Lung (tissue), 12 donors: ENCODE results near the gene ZDHHC19. TPM values are rescaled to one million over a fixed set of nuclear protein-coding genes. Genes with fewer than 3 reads are reported as not detected.

Experiments used
- ATAC-seq: fragments of 200-7000 bp; cut with Tn5 transposase; one replicate; pipeline ENCODE4 v1.9.1; 2020; ENCODE audit warnings: moderate number of reproducible peaks; ENCODE audit not compliant: insufficient read depth, low FRiP score
- DNase-seq, 3 donors: peaks; one replicate each; pipeline ENCODE4 v3.0.0-alpha.2; 2013 to 2017
- H3K27ac ChIP-seq, 2 donors: one replicate each; pipeline ENCODE4 v1.5.1; 2013; ENCODE audit warnings: mild to moderate bottlenecking in 2 of 2, moderate library complexity in 2 of 2, control low read depth in 1 of 2, inconsistent platforms in 1 of 2, low read depth in 1 of 2, low read length in 1 of 2
- H3K27me3 ChIP-seq, 3 donors: one replicate each; pipeline ENCODE4 v1.5.1; 2013; ENCODE audit warnings: low read length in 2 of 3; ENCODE audit not compliant: control insufficient read depth in 3 of 3, insufficient read depth in 3 of 3
- H3K36me3 ChIP-seq, 4 donors: one replicate each; pipeline ENCODE4 v1.5.1; 2013; ENCODE audit warnings: low read length in 4 of 4, mild to moderate bottlenecking in 1 of 4, moderate library complexity in 1 of 4; ENCODE audit not compliant: control insufficient read depth in 4 of 4, insufficient read depth in 4 of 4
- H3K4me1 ChIP-seq, 5 donors: one replicate each; pipeline ENCODE4 v1.5.1; 2013; ENCODE audit warnings: low read length in 5 of 5, mild to moderate bottlenecking in 2 of 5, moderate library complexity in 1 of 5; ENCODE audit not compliant: control insufficient read depth in 5 of 5, insufficient read depth in 5 of 5
- H3K4me3 ChIP-seq: one replicate; pipeline ENCODE4 v1.5.1; 2013; ENCODE audit warnings: mild to moderate bottlenecking, control low read depth, moderate library complexity
- H3K9ac ChIP-seq, 2 donors: one replicate each; pipeline ENCODE4 v1.5.1; 2013; ENCODE audit warnings: low read length in 2 of 2, control low read depth in 1 of 2; ENCODE audit not compliant: insufficient read depth in 1 of 2
- H3K9me3 ChIP-seq, 4 donors: one replicate each; pipeline ENCODE4 v1.5.1; 2013; ENCODE audit warnings: low read length in 3 of 4, mild to moderate bottlenecking in 1 of 4, moderate library complexity in 1 of 4; ENCODE audit not compliant: control insufficient read depth in 4 of 4, insufficient read depth in 3 of 4
- CTCF ChIP-seq: IDR thresholded peaks from 2 replicates; pipeline ENCODE4 v1.5.1; 2012; ENCODE audit warnings: mild to moderate bottlenecking; ENCODE audit errors: control extremely low read depth, extremely low read depth
- WGBS, 2 donors: extraction: QIAGEN DNeasy Blood & Tissue Kit; methylation state at CpG; one replicate each; pipeline ENCODE4 v1.1.7; 2013; 5-methylcytosine and 5-hydroxymethylcytosine counted together
- polyA plus RNA-seq, 2 donors: library from polyadenylated mRNA; stranded (reverse); fragments of 200-250 nt; gene quantifications; one replicate each; pipeline ENCODE4 v1.2.1, GENCODE V29; 2013
- total RNA-seq, 2 donors: library from RNA; depleted of rRNA in 1 of 2; stranded (reverse); fragments of >200 nt in 1 of 2; gene quantifications; one replicate each; pipeline ENCODE4 v1.2.1, GENCODE V29; 2014 to 2021
- donor health status: control.
- donor health status: control.
- donor health status: Bipolar disorder and iron deficiency.
- donor health status: healthy.
- donor health status: DM: yes; HTN: yes; CAD: no.

Gene ZDHHC19
- total and polyA plus RNA-seq, 4 donors, result 1.1 to 18.9 (median 4.0) TPM

GRCh38 chr3:196162679-196163078 is 48.5 kb downstream of the ZDHHC19 start:
- TF ChIP-seq CTCF, result no peak
- no peak for ATAC-seq
- Histone ChIP-seq H3K4me3 (no peak overlapping the region), H3K9me3 (no peaks in the 10 kb centered on the region), H3K36me3 (peaks cover 0 to 3% (median 0%) of the 10 kb centered on the region in 4 donors), H3K27ac (no peak overlapping the region), H3K9ac (no peak overlapping the region), H3K4me1 (peaks cover 0 to 6% (median 4%) of the 10 kb centered on the region in 5 donors), H3K27me3 (no peaks in the 10 kb centered on the region)
- 81% methylated on average over 9 of the region's 9 CpGs for WGBS, 2 donors
- no peak for DNase-seq

GRCh38 chr3:196159952-196160804 is 51.0 kb downstream of the ZDHHC19 start:
- TF ChIP-seq CTCF, result no peak
- Histone ChIP-seq H3K4me3 (no peak overlapping the region), H3K36me3 (peaks cover 0 to 3% (median 0%) of the 10 kb centered on the region in 4 donors), H3K9me3 (no peaks in the 10 kb centered on the region), H3K9ac (peak overlapping the region in 1 of 2 donors; percentile 47), H3K4me1 (peaks cover 0 to 6% (median 4%) of the 10 kb centered on the region in 5 donors), H3K27me3 (no peaks in the 10 kb centered on the region), H3K27ac (peak overlapping the region in 1 of 2 donors; percentile 85)
- WGBS, 2 donors, result 33 to 39% methylated on average over 15 of the region's 15 CpGs
- DNase-seq (peak; percentile 46 to 72 (median 63)), ATAC-seq (peak; percentile 64)

GRCh38 chr3:196159526-196159925 is 51.7 kb downstream of the ZDHHC19 start:
- peak overlapping the region in 1 of 2 donors; percentile 85 for H3K27ac ChIP-seq
- H3K9ac ChIP-seq, result peak overlapping the region in 1 of 2 donors; percentile 47
- ATAC-seq, result no peak
- H3K36me3 ChIP-seq, result peaks cover 0 to under 1% (median 0%) of the 10 kb centered on the region in 4 donors
- TF ChIP-seq CTCF, result no peak
- H3K4me3 ChIP-seq, result no peak overlapping the region
- H3K4me1 ChIP-seq, result peaks cover 0 to 6% (median 4%) of the 10 kb centered on the region in 5 donors
- 86 to 94% methylated on average over 13 of the region's 13 CpGs for WGBS, 2 donors
- H3K9me3 ChIP-seq, result no peaks in the 10 kb centered on the region
- H3K27me3 ChIP-seq, result no peaks in the 10 kb centered on the region
- DNase-seq, result no peak
